HEK293T (cell line): Measurements from ENCODE around the gene TMTC1.

ENCODE experiments used
- CTCF ChIA-PET: fragments of 350-600 bp; formaldehyde crosslinking; extraction: SDS; loops from one replicate; lab custom pipeline; 2021; ENCODE audit warnings: antibody characterized with exemption, inconsistent platforms; lab: Yijun Ruan, JAX
- POLR2A ChIA-PET: fragments of 350-600 bp; formaldehyde crosslinking; extraction: SDS; loops from one replicate; lab custom pipeline; 2020; ENCODE audit warnings: antibody characterized with exemption, inconsistent platforms; lab: Yijun Ruan, JAX
- DNase-seq: peaks from one replicate; pipeline ENCODE4 v3.0.0; 2012; ENCODE audit warnings: mixed read lengths; ENCODE audit errors: extremely low spot score
- ARNT ChIP-seq: fragments of 450-650 bp; IDR thresholded peaks from 2 replicates; pipeline ENCODE4 v1.6.1; 2017; ENCODE audit warnings: mild to moderate bottlenecking
- BHLHE40 ChIP-seq: fragments of 450-650 bp; IDR thresholded peaks from 2 replicates; pipeline ENCODE4 v1.6.1; 2016; ENCODE audit warnings: mild to moderate bottlenecking, moderate library complexity, borderline replicate concordance
- CTBP1 ChIP-seq: fragments of 450-650 bp; IDR thresholded peaks from 2 replicates; pipeline ENCODE4 v1.6.1; 2016; ENCODE audit warnings: borderline replicate concordance
- ELF4 ChIP-seq: fragments of 450-650 bp; IDR thresholded peaks from 2 replicates; pipeline ENCODE4 v1.6.1; 2017; ENCODE audit warnings: antibody characterized with exemption
- FOXA1 ChIP-seq: fragments of 450-650 bp; IDR thresholded peaks from 2 replicates; pipeline ENCODE4 v1.6.1; 2016; ENCODE audit warnings: mild to moderate bottlenecking
- FOXK2 ChIP-seq: fragments of 450-650 bp; IDR thresholded peaks from 2 replicates; pipeline ENCODE4 v1.6.1; 2016; ENCODE audit warnings: mild to moderate bottlenecking
- FOXM1 ChIP-seq: fragments of 450-650 bp; IDR thresholded peaks from 2 replicates; pipeline ENCODE4 v1.6.1; 2017; ENCODE audit warnings: mild to moderate bottlenecking, borderline replicate concordance
- HDGF ChIP-seq: fragments of 450-650 bp; IDR thresholded peaks from 2 replicates; pipeline ENCODE4 v1.6.1; 2017; ENCODE audit warnings: antibody characterized with exemption, borderline replicate concordance
- L3MBTL2 ChIP-seq: fragments of 450-650 bp; conservative IDR thresholded peaks from 2 replicates; pipeline ENCODE4 v1.6.1; 2016; ENCODE audit warnings: mild to moderate bottlenecking
- LEF1 ChIP-seq: fragments of 450-650 bp; IDR thresholded peaks from 2 replicates; pipeline ENCODE4 v1.6.1; 2017; ENCODE audit warnings: mild to moderate bottlenecking, borderline replicate concordance
- NFRKB ChIP-seq: fragments of 450-650 bp; IDR thresholded peaks from 2 replicates; pipeline ENCODE4 v1.6.1; 2016; ENCODE audit warnings: mild to moderate bottlenecking, moderate library complexity
- SP1 ChIP-seq: fragments of 450-650 bp; IDR thresholded peaks from 2 replicates; pipeline ENCODE4 v1.6.1; 2017
- SUZ12 ChIP-seq: fragments of 450-650 bp; IDR thresholded peaks from 2 replicates; pipeline ENCODE4 v1.6.1; 2016; ENCODE audit warnings: mild to moderate bottlenecking
- TARDBP ChIP-seq: fragments of 450-650 bp; IDR thresholded peaks from 2 replicates; pipeline ENCODE4 v1.6.1; 2016
- ZNF384 ChIP-seq: fragments of 450-650 bp; IDR thresholded peaks from 2 replicates; pipeline ENCODE4 v1.6.1; 2016
- TF ChIP-seq, protein P1 (sequence below): fragments of 450-650 bp; IDR thresholded peaks from 2 replicates; pipeline ENCODE4 v1.6.1; 2016

TMTC1 gene

DNA sequence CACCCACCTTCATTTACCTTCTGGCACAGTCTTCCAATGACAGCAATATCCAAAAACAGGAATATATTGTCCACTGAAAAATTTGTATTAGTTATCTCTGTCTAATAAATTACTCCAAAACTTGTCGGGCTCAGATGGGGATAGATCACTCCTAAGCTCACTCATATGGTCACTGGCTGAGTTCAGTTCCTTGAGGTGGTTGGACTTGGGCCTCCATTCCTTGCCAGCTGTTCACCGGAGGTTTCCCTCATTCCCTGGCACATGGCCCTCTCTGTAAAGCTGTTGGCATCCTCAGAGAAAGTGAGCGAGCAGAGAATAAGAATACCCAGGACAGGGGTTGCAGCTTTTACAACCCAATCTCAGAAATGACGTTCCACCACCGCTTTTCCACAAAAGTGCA is 81.5 kb downstream of the TMTC1 start:
- POLR2A ChIA-PET = no interaction called here
- CTCF ChIA-PET = no interaction called here
- no peak for DNase-seq
- TF ChIP-seq FOXM1 (no peak), SUZ12 (no peak), LEF1 (no peak), ELF4 (no peak), BHLHE40 (no peak), ARNT (no peak), FOXA1 (no peak), CTBP1 (no peak), L3MBTL2 (no peak), SP1 (no peak), ZNF384 (no peak), FOXK2 (no peak), HDGF (no peak)
- TF ChIP-seq, protein P1, sequence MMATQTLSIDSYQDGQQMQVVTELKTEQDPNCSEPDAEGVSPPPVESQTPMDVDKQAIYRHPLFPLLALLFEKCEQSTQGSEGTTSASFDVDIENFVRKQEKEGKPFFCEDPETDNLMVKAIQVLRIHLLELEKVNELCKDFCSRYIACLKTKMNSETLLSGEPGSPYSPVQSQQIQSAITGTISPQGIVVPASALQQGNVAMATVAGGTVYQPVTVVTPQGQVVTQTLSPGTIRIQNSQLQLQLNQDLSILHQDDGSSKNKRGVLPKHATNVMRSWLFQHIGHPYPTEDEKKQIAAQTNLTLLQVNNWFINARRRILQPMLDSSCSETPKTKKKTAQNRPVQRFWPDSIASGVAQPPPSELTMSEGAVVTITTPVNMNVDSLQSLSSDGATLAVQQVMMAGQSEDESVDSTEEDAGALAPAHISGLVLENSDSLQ = no peak

DNA sequence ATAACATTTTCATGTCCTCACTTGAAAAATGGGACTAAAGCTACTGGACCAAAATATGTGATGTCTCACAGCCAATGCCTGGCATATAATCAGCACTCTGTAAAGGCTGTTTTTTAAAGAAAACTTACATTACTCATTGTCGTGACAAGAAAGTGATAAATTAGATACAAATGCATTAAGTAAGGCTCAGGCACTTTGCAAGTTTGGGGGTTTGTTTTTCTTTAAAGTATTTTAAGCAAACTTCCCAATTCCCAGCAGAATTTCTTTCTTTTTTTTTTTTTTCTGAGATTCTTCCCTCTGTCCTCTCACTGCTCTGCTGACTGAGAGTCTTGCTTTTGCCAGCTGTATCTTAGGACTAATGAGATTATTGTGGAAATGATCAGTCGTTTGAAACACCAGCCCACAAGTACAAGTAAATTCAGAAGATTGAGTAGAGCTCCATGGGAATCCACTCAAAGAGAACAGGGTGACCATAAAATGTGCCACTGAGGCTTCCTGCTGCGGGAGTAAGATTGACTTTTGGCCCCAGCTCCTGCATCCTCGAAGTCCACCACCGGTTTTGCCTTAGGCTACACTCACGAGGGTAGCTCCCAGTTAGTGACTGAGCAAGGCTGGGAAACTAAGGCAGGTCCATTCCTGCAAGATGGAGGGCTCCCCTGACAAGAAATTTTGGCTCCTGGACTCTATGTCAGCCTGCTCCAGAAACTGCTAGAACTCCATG is 82.8 kb downstream of the TMTC1 start:
- ChIA-PET CTCF (interaction anchor here (0.6 kb wide), 1 partner anchor 994 kb away, joined by 3 read pairs; the partner anchor contains the start of gene IPO8), POLR2A (no interaction called here)
- no peak for DNase-seq
- TF ChIP-seq TARDBP = no peak
- TF ChIP-seq ELF4 = no peak
- TF ChIP-seq L3MBTL2 = no peak
- TF ChIP-seq NFRKB = no peak
- no peak for TF ChIP-seq FOXA1

DNA sequence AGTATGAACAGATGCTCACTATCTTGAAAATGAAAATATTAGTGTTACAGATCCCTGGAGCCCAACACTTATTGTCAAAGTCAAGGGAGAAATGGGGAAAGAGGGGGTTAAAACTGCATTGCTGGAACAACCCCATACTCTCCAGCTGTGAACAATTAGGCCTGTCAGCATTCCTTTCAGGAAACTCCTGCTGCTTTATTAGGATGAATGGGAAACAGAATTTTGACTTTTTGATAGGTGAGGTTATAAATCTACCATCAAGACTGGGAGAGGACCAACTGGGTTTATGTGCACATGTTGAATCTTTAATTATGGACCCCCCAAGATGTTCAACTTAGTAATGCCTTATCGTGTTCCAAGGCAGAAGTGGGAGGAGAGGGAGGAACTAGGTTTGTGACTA is 85.0 kb downstream of the TMTC1 start:
- POLR2A ChIA-PET = no interaction called here
- no peak for DNase-seq
- CTCF ChIA-PET = no interaction called here
- TF ChIP-seq ELF4 = no peak
- TF ChIP-seq, protein P1 = peak; percentile 45

DNA sequence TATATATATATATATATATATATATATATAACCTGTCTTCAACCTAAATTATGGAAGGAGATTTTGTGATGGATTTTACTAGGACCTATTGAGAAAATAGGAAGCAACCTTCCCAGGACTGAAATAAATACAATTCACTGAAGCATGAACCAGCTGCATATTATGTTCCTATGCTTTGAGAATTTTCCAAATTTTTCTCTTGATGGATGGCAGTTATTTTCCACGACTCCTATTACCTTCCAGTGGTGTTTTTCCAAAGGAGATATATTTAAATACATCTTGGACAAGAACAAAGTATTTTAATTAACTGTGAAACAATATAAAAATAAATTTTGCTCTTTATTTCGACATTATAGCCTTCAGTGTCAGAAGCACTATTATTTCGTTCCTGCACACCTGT is 87.9 kb downstream of the TMTC1 start:
- CTCF ChIA-PET = no interaction called here

DNA sequence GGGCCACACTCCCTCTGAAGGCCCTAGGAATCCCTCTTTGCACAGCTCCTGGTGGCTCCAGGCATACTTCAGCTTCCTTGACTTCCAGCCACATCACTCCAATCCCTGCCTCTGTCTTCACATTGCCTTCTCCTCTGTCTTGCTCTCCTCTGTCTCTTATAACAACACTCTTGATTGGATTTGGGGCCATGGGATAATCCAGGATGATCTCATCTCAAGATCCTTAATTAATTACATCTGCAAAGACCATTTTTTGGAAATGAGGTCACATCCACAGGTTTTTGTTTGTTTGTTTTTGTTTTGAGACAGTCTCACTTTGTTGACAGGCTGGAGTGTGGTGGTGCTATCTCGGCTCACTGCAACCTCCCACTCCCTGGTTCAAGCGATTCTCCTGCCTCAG is 88.7 kb downstream of the TMTC1 start:
- POLR2A ChIA-PET = no interaction called here
- no peak for DNase-seq
- CTCF ChIA-PET = no interaction called here
- TF ChIP-seq ELF4 (no peak), NFRKB (no peak), LEF1 (no peak), CTBP1 (no peak), SUZ12 (no peak), HDGF (no peak), ARNT (no peak), ZNF384 (no peak), FOXM1 (no peak), FOXK2 (no peak), SP1 (no peak), TARDBP (no peak), BHLHE40 (no peak), FOXA1 (no peak), L3MBTL2 (no peak)
- TF ChIP-seq, protein P1 = no peak

More for the DNA sequence above, 87.9 kb downstream of the TMTC1 start:
- TF ChIP-seq SP1 (no peak), CTBP1 (no peak), ARNT (no peak), FOXA1 (no peak), FOXM1 (no peak), FOXK2 (no peak)
- no peak for DNase-seq
- POLR2A ChIA-PET = no interaction called here

DNA sequence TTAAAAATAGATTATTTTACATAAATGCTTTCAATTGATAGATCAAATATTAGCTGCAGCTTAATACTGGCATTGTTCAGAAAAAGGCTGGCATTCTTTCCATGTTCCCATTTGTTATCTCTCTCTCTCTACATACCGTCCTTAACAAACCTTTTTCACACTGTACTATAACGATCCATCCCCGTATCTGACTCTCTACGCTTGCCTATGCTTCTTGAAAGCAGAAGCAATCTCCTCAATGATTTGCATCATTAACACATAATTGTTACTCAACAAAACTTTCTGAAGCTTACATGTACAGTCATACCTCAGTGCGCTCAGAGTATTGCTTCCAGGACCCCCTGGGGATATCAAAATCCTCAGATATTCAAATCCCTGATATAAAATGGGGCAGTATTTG is 89.7 kb downstream of the TMTC1 start:
- no peak for DNase-seq
- TF ChIP-seq CTBP1 (no peak), HDGF (no peak), LEF1 (no peak), SUZ12 (no peak)
- POLR2A ChIA-PET = no interaction called here
- CTCF ChIA-PET = no interaction called here

DNA sequence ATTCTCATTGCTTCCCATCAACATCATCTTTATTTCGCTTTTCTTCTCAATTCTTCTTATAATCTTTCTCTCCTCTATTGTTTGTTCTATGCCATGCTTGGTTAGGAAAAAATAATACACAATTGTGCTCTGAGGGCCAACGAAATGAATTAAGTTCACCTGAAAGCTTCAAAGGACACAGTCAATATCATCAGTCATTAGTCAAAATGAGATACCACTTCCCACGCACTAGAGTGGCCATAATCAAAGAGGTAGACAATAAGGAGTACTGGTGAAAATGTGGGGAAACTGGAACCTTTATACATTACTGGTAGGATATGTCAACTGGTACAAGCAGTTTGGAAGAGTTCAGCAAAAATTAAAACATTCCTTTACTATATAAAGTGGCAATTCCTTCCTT is 91.5 kb downstream of the TMTC1 start:
- TF ChIP-seq SUZ12 (no peak), SP1 (no peak), TARDBP (no peak), LEF1 (no peak), FOXA1 (no peak), NFRKB (no peak), FOXK2 (no peak), FOXM1 (no peak), HDGF (no peak), ELF4 (no peak), ZNF384 (no peak)
- TF ChIP-seq, protein P1 = no peak
- CTCF ChIA-PET = no interaction called here
- POLR2A ChIA-PET = no interaction called here
- DNase-seq = no peak
